Kidney (tissue), 14 donors: ENCODE data around the gene CTNND2. TPM values are rescaled to one million over a fixed set of nuclear protein-coding genes. Genes with fewer than 3 reads are reported as not detected.

Experiments used
- DNase-seq, 5 donors: peaks; one replicate each; pipeline ENCODE4 v3.0.0-alpha.2; 2013 to 2020
- FAIRE-seq: peaks from 2 replicates; lab custom pipeline; 2012; peaks lifted over from hg19 to GRCh38; lab: Jason Lieb, UNC
- H3K27ac ChIP-seq, 2 donors: one replicate each; pipeline ENCODE4 v1.7.0; 2013; ENCODE audit warnings: low read depth in 2 of 2, low read length in 2 of 2, inconsistent platforms in 1 of 2
- H3K27me3 ChIP-seq: one replicate; pipeline ENCODE4 v1.7.1; 2013; ENCODE audit warnings: low read length, inconsistent platforms; ENCODE audit not compliant: control insufficient read depth, insufficient read depth
- H3K36me3 ChIP-seq, 3 donors: one replicate each; pipeline versions ENCODE4 v1.7.0 to v1.7.1; 2013; ENCODE audit warnings: low read length in 3 of 3, control low read depth in 1 of 3, inconsistent platforms in 1 of 3; ENCODE audit not compliant: insufficient read depth in 3 of 3, control insufficient read depth in 2 of 3
- H3K4me1 ChIP-seq, 3 donors: one replicate each; pipeline versions ENCODE4 v1.7.0 to v1.7.1; 2013; ENCODE audit warnings: low read length in 3 of 3, inconsistent platforms in 1 of 3, low read depth in 1 of 3; ENCODE audit not compliant: control insufficient read depth in 2 of 3, insufficient read depth in 2 of 3
- H3K4me3 ChIP-seq, 3 donors: one replicate each; pipeline versions ENCODE4 v1.7.0 to v1.8.1; 2013; ENCODE audit warnings: low read length in 3 of 3, control low read depth in 1 of 3, inconsistent platforms in 1 of 3
- H3K9ac ChIP-seq, 3 donors: one replicate each; pipeline versions ENCODE4 v1.7.0 to v1.7.1; 2013; ENCODE audit warnings: low read length in 3 of 3, control low read depth in 1 of 3, inconsistent platforms in 1 of 3
- H3K9me3 ChIP-seq, 3 donors: one replicate each; pipeline versions ENCODE4 v1.7.0 to v1.7.1; 2013; ENCODE audit warnings: low read length in 3 of 3, control low read depth in 1 of 3, inconsistent platforms in 1 of 3; ENCODE audit not compliant: control insufficient read depth in 2 of 3, insufficient read depth in 1 of 3
- CTCF ChIP-seq: IDR thresholded peaks from 3 replicates; pipeline ENCODE4 v1.5.1; 2012; ENCODE audit warnings: mild to moderate bottlenecking, moderate library complexity, borderline replicate concordance; ENCODE audit not compliant: insufficient read depth; ENCODE audit errors: extremely low read depth
- intact Hi-C: fragments of 100-400 bp; cut with DNase I; formaldehyde crosslinking; loops from one replicate; pipeline ENCODE4 v1.11.1; 2022
- polyA plus RNA-seq: library from polyadenylated mRNA; stranded (reverse); fragments of 350-450 nt; fragmentation: Illumina TruSeq; extraction: RNeasy Lipid Tissue Mini Kit (QIAGEN cat#74804); gene quantifications from one replicate; pipeline ENCODE4 v1.2.3, GENCODE V29; 2014; ENCODE audit warnings: low read depth, low replicate concordance; ENCODE audit not compliant: insufficient read depth
- total RNA-seq: library from RNA; stranded (reverse); fragmentation: NEBNext Ultra II Directional; extraction: Animal tissue kit (Norgen Biotek cat#: 25700); gene quantifications from one replicate; pipeline ENCODE4 v1.2.1, GENCODE V29; 2021
- donor health status: control.
- donor health status: control.
- donor health status: control.
- donor health status: control.
- donor health status: control.
- donor health status: DM: yes; HTN: yes; CAD: no.
- donor health status: Normal renal cell carcinoma (clear cell type).

CTNND2 gene
- total and polyA plus RNA-seq, 2 donors from 2014 or later, result 0.15 to 0.79 TPM

GRCh38 chr5:11803436-11803835, 100.8 kb downstream of the CTNND2 start:
- Histone ChIP-seq H3K27me3 (no peaks in the 10 kb centered on the region), H3K4me3 (no peak overlapping the region), H3K36me3 (no peaks in the 10 kb centered on the region), H3K4me1 (no peaks in the 10 kb centered on the region), H3K27ac (no peak overlapping the region), H3K9ac (no peak overlapping the region), H3K9me3 (no peaks in the 10 kb centered on the region)
- no peak for TF ChIP-seq CTCF
- DNase-seq (no peak), FAIRE-seq (no peak)
- intact Hi-C loops, result no loop called here

- Histone ChIP-seq H3K4me3 (no peak overlapping the region), H3K36me3 (no peaks in the 10 kb centered on the region), H3K27me3 (no peaks in the 10 kb centered on the region), H3K9ac (no peak overlapping the region), H3K9me3 (no peaks in the 10 kb centered on the region), H3K27ac (no peak overlapping the region), H3K4me1 (no peaks in the 10 kb centered on the region)
- no peak for FAIRE-seq
- DNase-seq, result no peak
- no peak for TF ChIP-seq CTCF
- intact Hi-C loops, result no loop called here
Observed at GRCh38 chr5:11801061-11801460, 103.2 kb downstream of the CTNND2 start.

GRCh38 chr5:11797132-11797531, 107.1 kb downstream of the CTNND2 start:
- FAIRE-seq, result no peak
- no peaks in the 10 kb centered on the region for H3K9me3 ChIP-seq
- no peak overlapping the region for H3K27ac ChIP-seq
- no peak for TF ChIP-seq CTCF
- no peaks in the 10 kb centered on the region for H3K27me3 ChIP-seq
- intact Hi-C loops, result no loop called here
- no peak overlapping the region for H3K4me3 ChIP-seq
- peak in 2 of 5 donors; percentile 5 to 12 for DNase-seq
- no peaks in the 10 kb centered on the region for H3K36me3 ChIP-seq
- H3K9ac ChIP-seq, result no peak overlapping the region
- no peaks in the 10 kb centered on the region for H3K4me1 ChIP-seq

- DNase-seq (no peak), FAIRE-seq (no peak)
- intact Hi-C loops, result no loop called here
- no peak overlapping the region for H3K4me3 ChIP-seq
- H3K9ac ChIP-seq, result no peak overlapping the region
- H3K4me1 ChIP-seq, result no peaks in the 10 kb centered on the region
- no peaks in the 10 kb centered on the region for H3K27me3 ChIP-seq
- no peaks in the 10 kb centered on the region for H3K36me3 ChIP-seq
- no peaks in the 10 kb centered on the region for H3K9me3 ChIP-seq
- no peak for TF ChIP-seq CTCF
- no peak overlapping the region for H3K27ac ChIP-seq
Observed at GRCh38 chr5:11793396-11793795, 110.8 kb downstream of the CTNND2 start.
